Endothelial cell of umbilical vein (primary cell): ENCODE measurements around the gene NAV2. TPM values are rescaled to one million over a fixed set of nuclear protein-coding genes. Genes with fewer than 3 reads are reported as not detected.

Source experiments
- BruUV-seq: library from RNA; stranded (reverse); fragments of 400-500 nt; replicated peaks from 2 replicates; lab custom pipeline; 2021; lab: Mats Ljungman, UMichigan
- CTCF ChIA-PET: fragments of 300-600, 350-600 bp; sonication (Branson Sonifier 250); formaldehyde crosslinking; loops from one replicate; lab custom pipeline; 2021; ENCODE audit warnings: antibody characterized with exemption, inconsistent platforms; lab: Charles Lee
- POLR2A ChIA-PET: fragments of 300-600, 350-600 bp; sonication (Branson Sonifier 250); formaldehyde crosslinking; loops from one replicate; lab custom pipeline; 2021; ENCODE audit warnings: antibody characterized with exemption, inconsistent platforms; lab: Charles Lee
- DNase-seq: peaks from one replicate; pipeline ENCODE4 v3.0.0-alpha.2; 2011; ENCODE audit warnings: low read depth, low spot score
- FAIRE-seq: peaks from 2 replicates; lab custom pipeline; 2011; peaks lifted over from hg19 to GRCh38; lab: Jason Lieb, UNC
- H2AFZ ChIP-seq: 2 replicates; pipeline ENCODE4 v1.6.0; 2012; ENCODE audit warnings: low read depth, low read length, control low read depth, inconsistent platforms
- H3K27ac ChIP-seq: 2 replicates; pipeline ENCODE4 v1.5.1; 2011; ENCODE audit warnings: low read depth, mild to moderate bottlenecking, control low read depth, low read length, moderate library complexity; ENCODE audit not compliant: insufficient read depth
- H3K27me3 ChIP-seq, 2 experiments: 2 replicates each; pipeline versions ENCODE4 v1.6.0 to v1.6.1; 2011; ENCODE audit warnings: low read length in 2 of 2, mixed read lengths in 1 of 2; ENCODE audit not compliant: control insufficient read depth in 2 of 2, insufficient read depth in 2 of 2
- H3K36me3 ChIP-seq, 2 experiments: 2 replicates in 1 of 2; 3 replicates in 1 of 2; pipeline ENCODE4 v1.5.1; 2011; ENCODE audit warnings: low read length in 2 of 2, mild to moderate bottlenecking in 1 of 2, moderate library complexity in 1 of 2; ENCODE audit not compliant: control insufficient read depth in 2 of 2, insufficient read depth in 2 of 2; ENCODE audit errors: extremely low read depth in 1 of 2
- H3K4me1 ChIP-seq: 3 replicates; pipeline ENCODE4 v1.5.1; 2011; ENCODE audit warnings: mild to moderate bottlenecking, low read length; ENCODE audit not compliant: control insufficient read depth, insufficient read depth; ENCODE audit errors: extremely low read depth
- H3K4me2 ChIP-seq: 2 replicates; pipeline ENCODE4 v1.6.1; 2011; ENCODE audit warnings: low read length, control low read depth, mixed read lengths; ENCODE audit not compliant: insufficient read depth
- H3K4me3 ChIP-seq, 3 experiments: fragments of 200-600 bp in 1 of 3; sonication (generic), shearing (Covaris generic) in 1 of 3; replicated peaks in 1 of 3; 2 replicates each; pipeline ENCODE4 v1.5.1; 2011 to 2016; ENCODE audit warnings: control low read depth in 3 of 3, low read length in 3 of 3, mild to moderate bottlenecking in 2 of 3, inconsistent platforms in 1 of 3, low read depth in 1 of 3, moderate library complexity in 1 of 3; ENCODE audit not compliant: insufficient read depth in 1 of 3
- H3K79me2 ChIP-seq: 2 replicates; pipeline ENCODE4 v1.6.0; 2012; ENCODE audit warnings: low read length, inconsistent platforms; ENCODE audit not compliant: control insufficient read depth, insufficient read depth
- H3K9ac ChIP-seq: replicated peaks from 2 replicates; pipeline ENCODE3; 2011; ENCODE audit warnings: low read length, control low read depth; ENCODE audit not compliant: insufficient read depth; ENCODE audit errors: extremely low read depth
- H3K9me1 ChIP-seq: replicated peaks from 3 replicates; pipeline ENCODE4 v1.6.0; 2011; ENCODE audit warnings: mild to moderate bottlenecking, low read length; ENCODE audit not compliant: control insufficient read depth, insufficient read depth; ENCODE audit errors: extremely low read depth
- H3K9me3 ChIP-seq: replicated peaks from 2 replicates; pipeline ENCODE4 v1.5.1; 2012; ENCODE audit warnings: low read length, inconsistent platforms; ENCODE audit not compliant: control insufficient read depth, insufficient read depth
- H4K20me1 ChIP-seq: replicated peaks from 2 replicates; pipeline ENCODE3; 2011; ENCODE audit warnings: mild to moderate bottlenecking, low read length; ENCODE audit not compliant: control insufficient read depth, insufficient read depth; ENCODE audit errors: extremely low read depth
- CTCF ChIP-seq, 2 donors: IDR thresholded peaks; 1 replicate in 1 of 2; 2 replicates in 1 of 2; pipeline ENCODE4 v1.5.1; 2011; ENCODE audit warnings: low read length in 2 of 2, mild to moderate bottlenecking in 2 of 2, moderate library complexity in 2 of 2, control low read depth in 1 of 2, inconsistent platforms in 1 of 2, low read depth in 1 of 2; ENCODE audit not compliant: insufficient read depth in 1 of 2; ENCODE audit errors: extremely low read depth in 1 of 2
- EZH2 ChIP-seq: IDR thresholded peaks from 2 replicates; pipeline ENCODE4 v1.6.1; 2012; ENCODE audit warnings: borderline replicate concordance, low read depth, mild to moderate bottlenecking, moderate library complexity, low read length, inconsistent platforms; ENCODE audit not compliant: severe bottlenecking
- FOS ChIP-seq: IDR thresholded peaks from 2 replicates; pipeline ENCODE4 v1.6.1; 2011; ENCODE audit warnings: mild to moderate bottlenecking, low read length, moderate library complexity, borderline replicate concordance; ENCODE audit not compliant: insufficient read depth
- GATA2 ChIP-seq: IDR thresholded peaks from 2 replicates; pipeline ENCODE4 v1.7.0; 2011; ENCODE audit warnings: low read depth, mild to moderate bottlenecking, moderate library complexity, mixed read lengths, low read length; ENCODE audit not compliant: insufficient read length, insufficient read depth
- JUN ChIP-seq: IDR thresholded peaks from 2 replicates; pipeline ENCODE4 v1.6.1; 2011; ENCODE audit warnings: borderline replicate concordance, low read depth; ENCODE audit not compliant: insufficient read length, insufficient read depth
- MAX ChIP-seq: IDR thresholded peaks from 2 replicates; pipeline ENCODE4 v1.6.1; 2011; ENCODE audit not compliant: insufficient read depth, insufficient read length
- MYC ChIP-seq: IDR thresholded peaks from one replicate; pipeline ENCODE4 v1.6.1; 2011; ENCODE audit warnings: mild to moderate bottlenecking, low read depth, low read length
- POLR2A ChIP-seq: IDR thresholded peaks from 2 replicates; pipeline ENCODE4 v1.6.1; 2012; ENCODE audit warnings: low read depth, mild to moderate bottlenecking, control low read depth, low read length
- POLR2AphosphoS5 ChIP-seq: IDR thresholded peaks from 2 replicates; pipeline ENCODE4 v1.6.1; 2012; ENCODE audit warnings: low read depth, mild to moderate bottlenecking, control low read depth, low read length, moderate library complexity; ENCODE audit not compliant: insufficient read depth
- dilution Hi-C: fragments of 300-500 bp; cut with MboI; formaldehyde crosslinking; loops from one replicate; pipeline ENCODE4 v1.15.0; 2019; ENCODE audit warnings: low sequenced_read_pairs; ENCODE audit not compliant: extremely low pct_ligation_motif_present
- intact Hi-C: fragments of 100-400 bp; cut with micrococcal nuclease; formaldehyde crosslinking; loops from one replicate; pipeline ENCODE4 v1.10.0; 2022
- polyA plus RNA-seq, 4 experiments: library from polyadenylated mRNA; depleted of rRNA in 3 of 4; stranded (reverse) in 3 of 4; unstranded in 1 of 4; fragments of >200 nt; gene quantifications; 2 replicates each; pipeline versions ENCODE4 v1.2.1 to v1.2.3, GENCODE V29; 2011 to 2012; ENCODE audit warnings: missing spikeins in 1 of 4
- total RNA-seq: library from RNA; stranded (reverse); gene quantifications from 2 replicates; pipeline ENCODE4 v1.2.3, GENCODE V29; 2021

Gene NAV2
- total and polyA plus RNA-seq, 2 donors (not counting 3 experiments of a cell fraction or from before 2014, with no cell fraction given): 10.9 to 68.0 TPM

GRCh38 chr11:19907008-19907579 lies 194.5 kb downstream of the NAV2 start:
- FAIRE-seq (no peak), DNase-seq (no peak)
- intact Hi-C loops: loop anchor here (10.0 kb wide), 2 partner anchors 592 to 652 kb away; no protein-coding TSS in a partner anchor
- Histone ChIP-seq H3K4me1 (no peaks in the 10 kb centered on the region), H3K27me3 (no peaks in the 10 kb centered on the region), H3K4me3 (no peak overlapping the region), H3K9me1 (no peaks in the 10 kb centered on the region), H4K20me1 (no peaks in the 10 kb centered on the region), H2AFZ (no peak overlapping the region), H3K36me3 (no peaks in the 10 kb centered on the region), H3K27ac (no peak overlapping the region), H3K9ac (no peak overlapping the region), H3K79me2 (peaks cover 10% of the 10 kb centered on the region), H3K9me3 (no peaks in the 10 kb centered on the region), H3K4me2 (no peak overlapping the region)
- TF ChIP-seq CTCF (IDR thresholded peaks at IDR 0.05; ENCODE audit: extremely low read depth in 1 of 2, insufficient read depth in 1 of 2, low read depth in 1 of 2, low read length in 2 of 2): no peak
- no peak for TF ChIP-seq FOS
- no peak for TF ChIP-seq EZH2
- no peak for TF ChIP-seq MAX
- no peak for TF ChIP-seq POLR2AphosphoS5
- TF ChIP-seq MYC: no peak
- no peak for TF ChIP-seq GATA2
- TF ChIP-seq JUN: no peak
- no peak for TF ChIP-seq POLR2A
- POLR2A ChIA-PET: no interaction called here
- CTCF ChIA-PET: interaction anchor here (1.0 to 1.9 kb wide), 8 partner anchors 10 to 703 kb away, joined by 3 to 6 read pairs (median 3); no protein-coding TSS in a partner anchor
- dilution Hi-C loops: no loop called here
- BruUV-seq: no TSS peak
